ENCODE measurements around the gene NUTF2. TPM values are rescaled to one million over a fixed set of nuclear protein-coding genes. Genes with fewer than 3 reads are reported as not detected.
"Not testable (repeated sequence)": the region's sequence is repeated elsewhere in the genome, so short reads cannot be mapped to it uniquely, and the experiment has no call there.

Gene NUTF2
- polyA plus RNA-seq, 2 donors, result 95.4 to 109 TPM

DNA sequence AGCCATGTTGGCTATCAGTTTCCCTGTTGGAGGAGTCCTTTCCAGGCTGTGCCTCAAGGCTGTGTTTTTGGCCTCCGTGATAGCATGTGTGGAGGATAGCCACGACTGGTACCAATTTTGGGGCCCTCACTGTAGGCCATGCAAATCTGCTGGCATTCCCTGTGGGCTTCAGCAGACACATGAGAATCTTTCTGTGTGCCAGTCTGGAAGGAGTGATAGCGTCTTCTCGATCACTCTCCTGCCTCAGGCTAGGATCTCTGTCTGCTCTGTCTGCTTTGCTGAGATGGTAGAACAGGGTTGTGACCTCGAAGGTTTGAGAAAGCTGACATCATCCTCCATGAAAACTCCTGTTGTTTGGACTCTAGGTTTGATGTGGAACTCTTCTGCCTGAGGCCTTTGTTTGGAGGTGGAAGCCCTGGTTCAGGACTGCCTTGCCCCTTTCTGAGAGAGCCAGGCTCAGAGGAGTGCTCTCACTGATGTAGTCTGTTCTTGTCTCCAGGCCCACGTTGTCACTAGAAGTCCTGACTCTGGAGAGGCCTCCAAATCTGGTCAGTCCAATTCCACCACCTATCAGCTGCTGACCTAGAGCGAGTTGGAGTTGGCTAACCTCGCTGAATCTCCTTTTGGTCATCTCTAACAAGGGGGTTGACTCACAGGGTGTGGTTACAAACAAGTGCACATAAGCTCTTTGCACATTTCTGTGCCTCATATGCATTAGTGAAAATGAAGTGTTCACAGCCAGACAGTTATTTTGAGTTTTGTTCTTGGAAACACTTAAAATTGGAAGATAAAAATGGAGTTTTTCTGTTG is 14.1 kb downstream of the NUTF2 start:
- H3K27me3 ChIP-seq (ENCODE audit: control insufficient read depth in 1 of 2, insufficient read depth in 2 of 2, low read length in 2 of 2), result no peaks in the 10 kb centered on the region
- H3K27ac ChIP-seq (ENCODE audit: low read depth in 2 of 2, low read length in 1 of 2), result peak overlapping the region; percentile 66 to 74
- no peaks in the 10 kb centered on the region for H3K9me3 ChIP-seq (ENCODE audit: control insufficient read depth in 2 of 2, insufficient read depth in 1 of 2, low read depth in 1 of 2, low read length in 1 of 2)
- WGBS, 2 donors, result 64 to 74% methylated on average over 8 of the region's 8 CpGs
- peaks cover 17 to 47% of the 10 kb centered on the region in 2 donors for H3K4me1 ChIP-seq (ENCODE audit: control insufficient read depth in 2 of 2, insufficient read depth in 2 of 2, low read length in 1 of 2)
- peaks cover 0 to 4% of the 10 kb centered on the region in 2 donors for H3K36me3 ChIP-seq (ENCODE audit: control insufficient read depth in 2 of 2, insufficient read depth in 2 of 2, low read length in 1 of 2)
- H3K4me3 ChIP-seq (ENCODE audit: low read depth in 1 of 2, low read length in 2 of 2), result no peak overlapping the region

DNA sequence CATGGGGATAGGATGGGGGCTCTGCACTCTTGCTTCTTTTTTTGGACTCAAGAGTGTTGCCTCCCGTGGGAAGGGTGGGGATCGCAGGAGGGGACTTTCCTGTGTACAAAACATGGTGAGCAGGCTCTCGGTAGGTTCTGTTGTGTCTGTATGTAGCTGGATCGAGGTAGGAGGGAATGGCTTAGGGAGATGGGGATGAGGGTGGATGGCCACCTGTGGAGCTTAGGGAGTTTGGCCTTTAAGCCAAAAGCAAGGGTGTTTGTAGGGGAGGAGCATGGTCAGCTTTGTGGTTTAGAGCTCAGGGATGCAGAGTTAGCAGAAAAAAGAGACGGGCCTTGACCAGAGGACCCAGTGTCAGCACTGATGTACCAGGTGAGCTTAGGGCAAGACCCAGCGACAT is 15.1 kb downstream of the NUTF2 start:
- Histone ChIP-seq H3K27me3 (ENCODE audit: control insufficient read depth in 1 of 2, insufficient read depth in 2 of 2, low read length in 2 of 2) (no peaks in the 10 kb centered on the region), H3K36me3 (ENCODE audit: control insufficient read depth in 2 of 2, insufficient read depth in 2 of 2, low read length in 1 of 2) (peaks cover 0 to 2% of the 10 kb centered on the region in 2 donors), H3K4me1 (ENCODE audit: control insufficient read depth in 2 of 2, insufficient read depth in 2 of 2, low read length in 1 of 2) (peaks cover 10 to 46% of the 10 kb centered on the region in 2 donors), H3K27ac (ENCODE audit: low read depth in 2 of 2, low read length in 1 of 2) (peak overlapping the region; percentile 32 to 56), H3K9me3 (ENCODE audit: control insufficient read depth in 2 of 2, insufficient read depth in 1 of 2, low read depth in 1 of 2, low read length in 1 of 2) (no peaks in the 10 kb centered on the region), H3K4me3 (ENCODE audit: low read depth in 1 of 2, low read length in 2 of 2) (no peak overlapping the region)
- WGBS, 2 donors, result 86 to 91% methylated on average over 6 of the region's 6 CpGs

DNA sequence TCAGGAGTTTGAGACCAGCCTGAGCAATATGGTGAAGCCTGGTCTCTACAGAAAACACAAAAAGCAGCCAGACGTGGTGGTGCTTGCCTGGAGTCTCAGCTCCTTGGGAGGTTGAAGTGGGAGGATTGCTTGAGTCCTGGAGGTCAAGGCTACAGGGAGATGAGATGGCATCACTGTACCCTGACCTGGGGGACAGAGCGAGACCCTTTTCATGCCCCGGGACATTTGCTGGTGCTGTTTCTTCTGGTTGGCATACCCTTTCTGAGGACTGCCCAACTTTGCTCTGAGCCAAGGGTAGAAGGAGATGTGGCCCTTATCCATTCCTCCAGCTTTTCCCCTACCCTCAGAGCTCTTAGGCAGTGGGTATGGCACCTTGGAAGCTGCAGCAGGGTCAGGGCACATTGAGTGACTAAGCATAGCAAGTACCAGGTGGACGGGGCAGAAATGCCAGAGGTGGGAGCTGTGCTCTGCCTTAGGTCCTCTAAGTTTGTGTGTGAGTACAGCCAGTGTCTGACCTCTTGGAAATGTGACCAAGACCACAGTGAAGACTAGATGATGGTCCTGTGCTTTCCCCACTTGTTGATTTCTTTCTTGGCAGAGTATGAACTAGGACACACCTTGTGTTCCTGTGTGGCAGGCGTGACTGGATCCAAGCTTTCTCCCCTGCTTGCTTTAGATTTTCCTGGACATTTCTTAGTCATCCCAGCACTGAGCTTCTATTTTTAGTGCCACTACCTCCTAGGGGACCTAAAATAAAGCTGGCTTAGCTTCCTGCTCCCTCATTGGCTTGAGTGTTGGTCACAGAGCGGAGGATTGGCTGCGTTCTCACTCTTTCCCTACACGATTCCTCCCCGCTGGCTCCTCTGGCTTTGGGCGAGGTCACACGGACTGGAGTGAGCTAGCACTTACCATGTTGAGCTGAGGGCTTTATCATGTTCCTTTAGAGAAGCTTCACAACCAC is 16.2 kb downstream of the NUTF2 start:
- Histone ChIP-seq H3K27me3 (ENCODE audit: control insufficient read depth in 1 of 2, insufficient read depth in 2 of 2, low read length in 2 of 2) (no peaks in the 10 kb centered on the region), H3K4me3 (ENCODE audit: low read depth in 1 of 2, low read length in 2 of 2) (no peak overlapping the region), H3K36me3 (ENCODE audit: control insufficient read depth in 2 of 2, insufficient read depth in 2 of 2, low read length in 1 of 2) (peaks cover 0 to 6% of the 10 kb centered on the region in 2 donors), H3K9me3 (ENCODE audit: control insufficient read depth in 2 of 2, insufficient read depth in 1 of 2, low read depth in 1 of 2, low read length in 1 of 2) (no peaks in the 10 kb centered on the region), H3K4me1 (ENCODE audit: control insufficient read depth in 2 of 2, insufficient read depth in 2 of 2, low read length in 1 of 2) (peaks cover 9 to 36% of the 10 kb centered on the region in 2 donors), H3K27ac (ENCODE audit: low read depth in 2 of 2, low read length in 1 of 2) (peak overlapping the region; percentile 45 to 83)
- 64 to 74% methylated on average over 11 of the region's 11 CpGs for WGBS, 2 donors

DNA sequence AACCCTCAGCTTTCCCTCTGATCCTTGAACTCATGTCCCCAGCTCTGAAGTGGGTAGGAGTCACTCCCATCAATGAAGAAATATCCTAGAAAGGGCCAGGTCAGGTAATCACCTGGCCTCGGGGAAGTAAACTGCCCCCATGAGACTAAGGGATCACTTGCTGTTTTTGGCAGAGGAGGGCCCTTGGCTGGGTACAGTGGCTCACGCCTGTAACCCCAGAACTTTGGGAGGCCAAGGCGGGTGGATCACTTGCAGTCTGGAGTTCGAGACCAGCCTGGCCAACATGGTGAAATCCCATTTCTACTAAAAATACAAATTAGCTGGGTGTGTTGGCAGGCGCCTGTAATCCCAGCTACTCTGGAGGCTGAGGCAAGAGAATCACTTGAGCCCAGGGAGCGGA is 17.3 kb downstream of the NUTF2 start:
- Histone ChIP-seq H3K36me3 (ENCODE audit: control insufficient read depth in 2 of 2, insufficient read depth in 2 of 2, low read length in 1 of 2) (peaks cover 0 to 15% of the 10 kb centered on the region in 2 donors), H3K4me1 (ENCODE audit: control insufficient read depth in 2 of 2, insufficient read depth in 2 of 2, low read length in 1 of 2) (peaks cover 9 to 29% of the 10 kb centered on the region in 2 donors)
- WGBS, 2 donors, result 94 to 95% methylated on average over 6 of the region's 6 CpGs
- H3K27me3 ChIP-seq (ENCODE audit: control insufficient read depth in 1 of 2, insufficient read depth in 2 of 2, low read length in 2 of 2); H3K4me3 ChIP-seq (ENCODE audit: low read depth in 1 of 2, low read length in 2 of 2); H3K27ac ChIP-seq (ENCODE audit: low read depth in 2 of 2, low read length in 1 of 2); H3K9me3 ChIP-seq (ENCODE audit: control insufficient read depth in 2 of 2, insufficient read depth in 1 of 2, low read depth in 1 of 2, low read length in 1 of 2): not testable (repeated sequence)

DNA sequence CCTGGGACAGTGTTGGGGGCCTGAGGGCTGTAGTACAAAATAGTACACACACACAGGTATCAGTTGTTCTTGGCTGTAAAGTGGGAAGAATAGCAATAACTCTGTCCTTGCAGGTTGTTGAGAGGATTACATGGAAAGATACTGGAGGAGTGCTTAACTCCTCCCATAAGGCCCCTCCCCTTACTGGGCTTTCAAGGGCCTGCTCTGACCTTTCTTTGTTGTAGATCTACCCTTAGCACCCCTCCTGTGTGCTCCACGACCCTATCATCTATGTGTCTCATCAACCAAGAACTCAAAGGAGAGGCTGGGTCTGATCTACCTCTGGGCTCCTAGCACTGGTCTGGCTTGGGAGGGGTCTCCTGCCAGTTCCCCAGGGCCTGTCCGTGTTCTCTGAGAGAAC is 17.9 kb downstream of the NUTF2 start:
- Histone ChIP-seq H3K27ac (ENCODE audit: low read depth in 2 of 2, low read length in 1 of 2) (peak overlapping the region in 1 of 2 donors; percentile 15), H3K9me3 (ENCODE audit: control insufficient read depth in 2 of 2, insufficient read depth in 1 of 2, low read depth in 1 of 2, low read length in 1 of 2) (no peaks in the 10 kb centered on the region), H3K27me3 (ENCODE audit: control insufficient read depth in 1 of 2, insufficient read depth in 2 of 2, low read length in 2 of 2) (no peaks in the 10 kb centered on the region), H3K36me3 (ENCODE audit: control insufficient read depth in 2 of 2, insufficient read depth in 2 of 2, low read length in 1 of 2) (peaks cover 0 to 17% of the 10 kb centered on the region in 2 donors), H3K4me1 (ENCODE audit: control insufficient read depth in 2 of 2, insufficient read depth in 2 of 2, low read length in 1 of 2) (peaks cover 9 to 29% of the 10 kb centered on the region in 2 donors), H3K4me3 (ENCODE audit: low read depth in 1 of 2, low read length in 2 of 2) (no peak overlapping the region)
- WGBS, 2 donors, result 85 to 87% methylated on average over 2 of the region's 2 CpGs

DNA sequence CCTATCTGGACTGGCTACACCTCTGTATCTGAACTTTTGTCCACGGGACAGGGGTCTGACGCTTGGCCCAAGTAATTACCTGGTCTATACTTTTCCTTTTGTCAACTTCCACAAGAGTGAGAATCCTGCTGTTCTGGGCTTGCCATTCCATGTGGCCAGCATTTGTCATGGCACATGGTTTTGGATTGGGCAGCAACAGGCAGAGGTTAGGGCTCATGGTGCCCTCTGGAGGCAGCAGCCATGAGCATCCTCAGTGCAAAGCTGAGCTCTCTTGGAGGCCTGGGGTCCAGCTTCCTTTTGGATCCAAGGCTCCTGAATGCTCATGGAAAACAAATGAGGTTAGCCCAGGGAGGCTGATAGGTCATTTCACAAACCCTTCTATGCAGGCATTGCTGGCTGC is 18.6 kb downstream of the NUTF2 start:
- Histone ChIP-seq H3K4me1 (ENCODE audit: control insufficient read depth in 2 of 2, insufficient read depth in 2 of 2, low read length in 1 of 2) (peaks cover 9 to 29% of the 10 kb centered on the region in 2 donors), H3K27ac (ENCODE audit: low read depth in 2 of 2, low read length in 1 of 2) (no peak overlapping the region), H3K27me3 (ENCODE audit: control insufficient read depth in 1 of 2, insufficient read depth in 2 of 2, low read length in 2 of 2) (no peaks in the 10 kb centered on the region), H3K9me3 (ENCODE audit: control insufficient read depth in 2 of 2, insufficient read depth in 1 of 2, low read depth in 1 of 2, low read length in 1 of 2) (no peaks in the 10 kb centered on the region), H3K4me3 (ENCODE audit: low read depth in 1 of 2, low read length in 2 of 2) (no peak overlapping the region), H3K36me3 (ENCODE audit: control insufficient read depth in 2 of 2, insufficient read depth in 2 of 2, low read length in 1 of 2) (peaks cover 0 to 22% of the 10 kb centered on the region in 2 donors)
- 91 to 96% methylated on average over 2 of the region's 2 CpGs for WGBS, 2 donors

DNA sequence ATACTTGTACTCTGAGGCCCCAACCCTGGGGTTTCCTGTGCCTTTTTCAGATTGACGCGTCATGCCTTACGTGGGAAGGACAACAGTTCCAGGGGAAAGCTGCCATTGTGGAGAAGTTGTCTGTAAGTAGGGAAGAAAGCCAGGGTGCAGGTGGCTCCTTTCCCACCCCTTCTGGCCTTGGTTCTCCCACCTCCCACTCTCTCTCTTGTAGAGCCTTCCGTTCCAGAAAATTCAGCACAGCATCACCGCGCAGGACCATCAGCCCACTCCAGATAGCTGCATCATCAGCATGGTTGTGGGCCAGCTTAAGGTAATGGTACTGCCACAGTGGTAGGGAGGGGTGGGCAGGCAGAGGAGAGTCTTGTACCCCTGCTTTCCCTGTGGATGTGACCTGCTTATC is 21.6 kb downstream of the NUTF2 start:
- Histone ChIP-seq H3K36me3 (ENCODE audit: control insufficient read depth in 2 of 2, insufficient read depth in 2 of 2, low read length in 1 of 2) (peaks cover 0 to 25% of the 10 kb centered on the region in 2 donors), H3K27me3 (ENCODE audit: control insufficient read depth in 1 of 2, insufficient read depth in 2 of 2, low read length in 2 of 2) (no peaks in the 10 kb centered on the region), H3K4me1 (ENCODE audit: control insufficient read depth in 2 of 2, insufficient read depth in 2 of 2, low read length in 1 of 2) (peaks cover 0 to 12% of the 10 kb centered on the region in 2 donors), H3K9me3 (ENCODE audit: control insufficient read depth in 2 of 2, insufficient read depth in 1 of 2, low read depth in 1 of 2, low read length in 1 of 2) (no peaks in the 10 kb centered on the region), H3K27ac (ENCODE audit: low read depth in 2 of 2, low read length in 1 of 2) (no peak overlapping the region), H3K4me3 (ENCODE audit: low read depth in 1 of 2, low read length in 2 of 2) (no peak overlapping the region)
- 71 to 94% methylated on average over 6 of the region's 6 CpGs for WGBS, 2 donors

DNA sequence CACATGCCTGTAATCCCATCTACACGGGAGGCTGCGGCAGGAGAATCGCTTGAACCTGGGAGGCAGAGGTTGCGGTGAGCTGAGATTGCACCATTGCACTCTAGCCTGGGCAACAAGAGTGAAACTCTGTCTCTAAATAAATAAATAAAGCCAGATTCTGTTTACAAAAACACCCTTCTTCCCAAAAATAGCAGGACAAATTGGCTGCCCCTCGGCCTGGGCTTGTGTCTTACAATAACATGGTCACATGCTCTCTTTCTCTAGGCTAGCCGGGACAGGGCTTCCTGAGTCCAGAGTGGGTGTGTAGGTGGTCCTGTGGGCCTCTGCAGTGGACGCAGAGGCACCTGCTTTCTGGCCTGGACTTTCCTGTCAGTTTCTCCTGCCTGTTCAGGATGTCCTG is 22.9 kb downstream of the NUTF2 start:
- no peaks in the 10 kb centered on the region for H3K9me3 ChIP-seq (ENCODE audit: control insufficient read depth in 2 of 2, insufficient read depth in 1 of 2, low read depth in 1 of 2, low read length in 1 of 2)
- no peak overlapping the region for H3K27ac ChIP-seq (ENCODE audit: low read depth in 2 of 2, low read length in 1 of 2)
- H3K27me3 ChIP-seq (ENCODE audit: control insufficient read depth in 1 of 2, insufficient read depth in 2 of 2, low read length in 2 of 2), result no peaks in the 10 kb centered on the region
- no peak overlapping the region for H3K4me3 ChIP-seq (ENCODE audit: low read depth in 1 of 2, low read length in 2 of 2)
- 84 to 88% methylated on average over 7 of the region's 7 CpGs for WGBS, 2 donors
- H3K36me3 ChIP-seq (ENCODE audit: control insufficient read depth in 2 of 2, insufficient read depth in 2 of 2, low read length in 1 of 2), result peaks cover 0 to 25% of the 10 kb centered on the region in 2 donors
- peaks cover 5 to 11% of the 10 kb centered on the region in 2 donors for H3K4me1 ChIP-seq (ENCODE audit: control insufficient read depth in 2 of 2, insufficient read depth in 2 of 2, low read length in 1 of 2)

DNA sequence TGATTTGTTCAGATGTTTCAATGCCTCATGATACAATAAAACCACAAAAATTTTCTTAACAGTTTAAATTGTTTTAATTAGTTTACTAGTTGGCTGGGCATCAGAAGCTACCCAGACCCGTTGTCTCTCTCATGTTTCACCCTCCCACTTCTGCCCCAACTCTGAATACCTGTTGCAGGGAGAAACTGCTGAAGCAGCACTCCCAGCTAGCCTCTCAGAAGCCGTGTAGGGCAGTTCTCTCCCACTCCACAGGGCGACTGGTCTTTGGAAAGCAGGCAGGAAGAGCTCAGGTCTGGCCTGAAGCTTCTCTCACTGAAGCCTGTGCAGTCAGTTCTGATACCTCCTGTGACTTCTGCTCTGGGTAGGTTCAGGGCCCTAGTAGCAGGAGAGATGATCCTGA is 24.5 kb downstream of the NUTF2 start:
- Histone ChIP-seq H3K36me3 (ENCODE audit: control insufficient read depth in 2 of 2, insufficient read depth in 2 of 2, low read length in 1 of 2) (peaks cover 3 to 32% of the 10 kb centered on the region in 2 donors), H3K4me1 (ENCODE audit: control insufficient read depth in 2 of 2, insufficient read depth in 2 of 2, low read length in 1 of 2) (peaks cover 5 to 11% of the 10 kb centered on the region in 2 donors), H3K4me3 (ENCODE audit: low read depth in 1 of 2, low read length in 2 of 2) (no peak overlapping the region), H3K27me3 (ENCODE audit: control insufficient read depth in 1 of 2, insufficient read depth in 2 of 2, low read length in 2 of 2) (no peaks in the 10 kb centered on the region), H3K27ac (ENCODE audit: low read depth in 2 of 2, low read length in 1 of 2) (no peak overlapping the region), H3K9me3 (ENCODE audit: control insufficient read depth in 2 of 2, insufficient read depth in 1 of 2, low read depth in 1 of 2, low read length in 1 of 2) (no peaks in the 10 kb centered on the region)
- WGBS, 2 donors, result 47 to 68% methylated on average over 3 of the region's 3 CpGs

All from esophagus (tissue), 2 donors.